Amniotic epithelial cell (primary cell): ENCODE results near the gene HSD3B2.

ENCODE experiments used
- DNase-seq: peaks from one replicate; pipeline ENCODE4 v3.0.0-alpha.2; 2010; ENCODE audit warnings: low read depth

HSD3B2 gene

DNA sequence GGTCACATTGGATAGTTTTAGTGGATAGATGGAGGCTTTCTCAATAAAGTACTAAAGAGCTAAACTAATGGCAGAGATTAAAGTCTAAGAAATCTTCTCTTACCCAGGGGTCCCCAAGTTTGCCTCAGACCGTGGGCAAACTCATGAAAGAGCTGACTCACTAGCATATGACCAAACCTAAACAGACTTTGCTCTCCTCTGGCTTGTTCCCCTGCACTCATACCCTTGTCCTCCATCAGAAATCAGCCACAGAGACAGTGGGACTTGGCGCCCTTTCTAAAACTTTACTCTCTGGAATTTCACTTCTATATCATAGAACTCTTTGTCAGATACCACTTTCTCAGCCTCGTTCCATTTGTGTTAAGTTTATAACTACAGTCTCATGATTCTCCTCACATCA, 17.0 kb upstream of the HSD3B2 start:
- no peak for DNase-seq

DNA sequence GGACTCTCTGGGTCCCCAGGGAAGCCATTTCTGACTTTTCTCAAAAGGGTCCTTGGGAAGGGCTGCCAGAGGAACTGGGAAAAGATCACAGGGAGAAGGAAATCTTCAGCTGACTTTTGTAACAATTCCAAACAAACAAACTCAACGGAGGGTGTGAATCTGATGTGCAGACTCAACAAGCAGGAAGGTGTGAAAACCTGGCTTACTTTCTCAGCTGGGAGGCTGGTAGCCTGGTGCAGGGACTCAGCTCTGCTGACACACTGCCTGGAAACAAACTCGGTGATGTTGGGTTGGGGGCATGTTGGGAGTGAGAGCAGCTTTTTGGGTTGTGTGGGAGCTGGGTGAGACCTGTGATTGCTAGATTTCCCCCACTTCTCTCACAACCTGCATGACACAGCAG, 10.2 kb upstream of the HSD3B2 start:
- no peak for DNase-seq

GRCh38 chr1:119409731-119410130, 5.2 kb upstream of the HSD3B2 start:
- peak; percentile 18 for DNase-seq

GRCh38 chr1:119410961-119411360, 4.0 kb upstream of the HSD3B2 start:
- peak; percentile 20 for DNase-seq

DNA sequence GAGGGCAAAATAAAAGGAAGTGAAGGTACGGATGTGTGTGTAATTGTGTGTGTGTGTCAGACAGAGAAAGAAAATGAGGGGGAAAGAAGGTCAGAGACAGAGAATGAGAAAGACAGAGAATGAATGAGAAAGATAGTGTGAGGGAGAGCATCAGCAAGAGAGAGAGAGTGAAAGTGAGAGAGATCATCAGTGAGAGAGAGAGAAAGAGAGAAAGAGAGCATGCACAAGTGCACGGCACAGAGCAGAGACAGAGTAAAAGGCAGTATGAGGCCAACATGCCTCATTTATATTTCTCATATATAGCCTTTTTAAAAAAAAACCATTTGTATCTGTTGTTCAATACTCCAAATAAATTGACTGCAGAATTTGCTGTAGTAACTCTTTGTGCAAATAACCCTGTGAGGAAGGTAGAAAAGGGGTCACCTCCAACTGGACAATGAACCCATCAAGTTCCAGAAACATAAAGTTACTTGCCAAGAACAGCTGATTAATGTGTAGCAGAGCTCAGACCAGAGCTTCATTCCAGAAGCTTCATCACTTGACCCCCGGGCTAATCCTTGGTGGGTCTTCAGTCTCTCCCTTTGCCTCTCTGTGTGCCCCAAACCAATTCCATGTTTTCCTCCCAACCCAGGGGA, 1.2 kb downstream of the HSD3B2 start:
- DNase-seq: no peak

DNA sequence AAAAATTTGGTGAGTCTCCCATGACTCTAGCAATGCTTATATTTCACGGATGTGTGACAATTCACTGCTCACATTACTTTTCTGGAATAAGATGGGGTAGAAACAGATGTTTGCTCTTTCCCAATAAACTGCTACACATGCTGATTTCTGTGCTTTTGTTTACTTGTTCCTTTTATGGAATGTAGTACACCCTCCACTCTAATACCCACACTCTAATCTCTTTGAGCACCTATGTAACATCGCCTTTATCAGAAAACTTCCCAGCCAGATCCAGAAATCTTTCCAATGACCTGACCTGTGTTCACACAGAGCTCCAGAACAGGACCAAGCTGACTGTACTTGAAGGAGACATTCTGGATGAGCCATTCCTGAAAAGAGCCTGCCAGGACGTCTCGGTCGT, 4.2 kb downstream of the HSD3B2 start:
- no peak for DNase-seq

- no peak for DNase-seq
These were observed 5.7 kb downstream of the HSD3B2 start for GRCh38 chr1:119420638-119421037.

DNA sequence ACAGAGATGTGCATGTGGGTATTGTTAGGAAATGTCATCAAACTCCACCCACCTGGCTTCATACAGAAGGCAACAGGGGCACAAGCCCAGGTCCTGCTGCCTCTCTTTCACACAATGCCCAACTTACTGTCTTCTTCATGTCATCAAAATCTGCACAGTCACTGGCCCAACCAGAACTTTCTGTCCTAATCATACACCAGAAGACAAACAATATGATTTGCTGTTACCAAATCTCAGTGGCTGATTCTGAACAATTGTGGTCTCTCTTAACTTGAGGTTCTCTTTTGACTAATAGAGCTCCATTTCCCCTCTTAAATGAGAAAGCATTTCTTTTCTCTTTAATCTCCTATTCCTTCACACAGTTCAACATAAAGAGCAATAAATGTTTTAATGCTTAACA, 7.7 kb downstream of the HSD3B2 start:
- DNase-seq: no peak

GRCh38 chr1:119428991-119429390, 14.0 kb downstream of the HSD3B2 start:
- no peak for DNase-seq

- DNase-seq: no peak
These were observed 14.7 kb downstream of the HSD3B2 start for GRCh38 chr1:119429687-119430086.

- no peak for DNase-seq
These were observed 15.5 kb downstream of the HSD3B2 start for GRCh38 chr1:119430486-119430885.

DNA sequence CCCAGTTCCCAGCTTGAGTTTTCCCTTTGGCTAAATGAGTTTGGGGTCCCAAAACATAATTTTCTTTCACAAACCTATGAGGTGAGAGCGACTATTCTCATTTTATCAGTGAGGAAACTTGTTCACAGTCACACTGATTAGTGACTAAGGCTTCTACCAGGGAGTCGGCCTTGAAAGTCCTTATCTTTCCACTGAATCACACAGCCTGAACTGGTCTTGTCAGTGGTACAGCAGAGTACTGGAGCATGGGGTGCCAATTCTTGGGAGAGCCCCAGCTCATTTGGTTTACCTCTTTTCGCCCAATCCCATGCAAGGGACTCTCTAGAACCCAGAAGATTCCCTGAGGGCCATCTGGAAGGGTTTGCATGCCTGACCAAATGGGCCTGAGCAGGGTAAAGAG, 16.9 kb downstream of the HSD3B2 start:
- DNase-seq: peak; percentile 27

GRCh38 chr1:119435052-119435451, 20.1 kb downstream of the HSD3B2 start:
- DNase-seq: no peak

DNA sequence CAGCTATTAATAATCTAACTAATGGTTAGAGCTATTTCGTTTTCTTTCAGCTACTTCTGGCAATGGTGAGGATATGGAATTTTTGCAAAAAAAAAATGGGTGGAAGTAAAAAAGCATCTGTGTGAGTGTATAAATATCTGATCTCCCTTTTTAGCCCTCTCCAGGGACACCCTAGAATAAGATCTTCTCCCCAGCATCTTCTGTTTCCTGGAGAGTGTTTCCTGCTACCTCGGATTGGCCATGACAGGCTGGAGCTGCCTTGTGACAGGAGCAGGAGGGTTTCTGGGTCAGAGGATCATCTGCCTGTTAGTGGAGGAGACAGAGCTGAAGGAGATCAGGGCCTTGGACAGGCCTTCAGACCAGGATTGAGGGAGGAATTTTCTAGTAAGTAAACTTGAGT, 23.8 kb downstream of the HSD3B2 start:
- DNase-seq: no peak

DNA sequence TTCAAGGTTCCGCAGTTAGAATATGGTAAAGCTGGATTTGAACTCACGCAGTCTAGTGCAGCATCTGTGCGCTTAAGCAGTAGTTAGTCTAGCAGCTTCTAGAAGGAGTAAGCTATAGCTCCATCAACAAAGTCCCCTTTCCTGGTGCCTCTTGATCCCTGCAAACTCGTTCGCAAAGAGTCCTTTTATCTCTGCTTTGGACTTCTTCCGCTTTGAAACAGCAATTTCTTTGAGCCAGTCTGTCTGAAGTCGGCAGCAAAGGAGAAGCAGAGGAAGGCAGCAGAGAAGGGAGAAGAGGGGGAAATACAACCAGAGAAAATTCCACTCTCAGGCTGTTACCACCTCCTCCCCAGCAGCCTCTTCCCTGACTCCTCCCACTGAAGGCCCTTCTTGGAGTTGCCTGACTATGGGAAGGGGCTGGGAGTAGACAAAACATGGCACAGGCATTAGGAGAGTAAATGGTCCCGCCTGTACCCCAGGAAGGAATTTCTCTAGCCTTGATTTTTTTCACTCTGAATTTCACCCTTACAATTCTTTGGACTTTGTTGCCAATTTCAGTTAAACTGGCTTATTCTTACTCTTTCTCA, 25.9 kb downstream of the HSD3B2 start:
- DNase-seq: no peak

GRCh38 chr1:119442756-119443155, 27.8 kb downstream of the HSD3B2 start:
- DNase-seq: no peak

- DNase-seq: no peak
These were observed 31.4 kb downstream of the HSD3B2 start for GRCh38 chr1:119446321-119446720.

DNA sequence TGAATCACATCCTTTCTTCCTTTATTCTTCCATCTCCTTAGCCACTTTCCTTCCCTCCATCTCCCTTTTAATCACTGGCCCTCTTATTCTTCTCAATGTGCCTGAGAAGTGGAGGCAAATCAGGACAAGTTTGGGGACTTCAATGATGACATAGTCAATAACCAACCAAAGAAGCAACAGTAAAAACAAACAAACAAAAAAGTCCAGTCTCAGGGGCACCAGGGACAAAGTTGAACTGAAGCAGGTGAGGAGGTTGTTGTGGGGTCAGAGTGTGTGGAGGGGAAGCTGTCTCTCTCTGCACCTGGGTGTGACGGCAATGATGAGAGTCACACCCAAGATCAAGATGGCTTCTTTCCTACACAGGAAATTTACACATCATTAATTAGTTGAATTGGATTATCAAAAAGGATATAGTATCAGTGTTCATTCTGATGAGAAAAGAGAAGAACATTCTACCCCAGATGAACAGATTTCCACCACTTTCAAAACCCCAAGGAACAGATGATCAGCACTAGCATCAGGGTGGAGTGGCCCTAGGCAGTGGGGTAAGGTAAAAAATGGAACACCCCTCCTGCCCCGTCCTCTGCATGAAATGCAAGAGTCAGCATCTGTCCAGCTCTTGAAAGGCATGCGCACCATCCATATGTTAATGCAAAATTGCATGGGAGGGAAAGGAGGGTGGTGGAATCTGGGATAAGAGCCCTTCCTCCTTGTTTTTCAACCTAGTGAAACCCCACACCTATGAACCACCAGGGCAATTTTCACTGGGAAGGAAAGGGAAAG, 32.6 kb downstream of the HSD3B2 start:
- DNase-seq: no peak

GRCh38 chr1:119448127-119448511, 33.2 kb downstream of the HSD3B2 start:
- DNase-seq: no peak

DNA sequence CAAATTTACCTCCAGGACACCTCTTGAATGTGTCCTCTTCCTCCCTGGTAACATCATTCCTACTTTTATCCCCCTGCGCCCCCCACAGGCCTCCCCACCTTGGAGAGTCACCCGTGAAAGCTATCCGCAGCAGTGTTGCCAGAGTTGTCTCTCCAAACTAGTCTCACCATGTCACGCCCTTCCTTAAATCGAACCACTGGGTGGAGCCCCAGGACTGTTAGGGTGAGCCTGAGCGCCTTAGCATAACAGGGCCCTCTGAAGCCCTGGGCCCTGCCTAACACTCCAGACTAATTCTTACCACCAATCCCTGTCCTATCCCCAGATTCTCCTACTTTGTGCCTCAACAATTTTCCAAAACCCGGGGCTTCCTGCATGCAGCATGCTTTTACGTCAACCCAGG, 35.0 kb downstream of the HSD3B2 start:
- DNase-seq: no peak

- DNase-seq: no peak
These were observed 36.2 kb downstream of the HSD3B2 start for GRCh38 chr1:119451158-119451557.

DNA sequence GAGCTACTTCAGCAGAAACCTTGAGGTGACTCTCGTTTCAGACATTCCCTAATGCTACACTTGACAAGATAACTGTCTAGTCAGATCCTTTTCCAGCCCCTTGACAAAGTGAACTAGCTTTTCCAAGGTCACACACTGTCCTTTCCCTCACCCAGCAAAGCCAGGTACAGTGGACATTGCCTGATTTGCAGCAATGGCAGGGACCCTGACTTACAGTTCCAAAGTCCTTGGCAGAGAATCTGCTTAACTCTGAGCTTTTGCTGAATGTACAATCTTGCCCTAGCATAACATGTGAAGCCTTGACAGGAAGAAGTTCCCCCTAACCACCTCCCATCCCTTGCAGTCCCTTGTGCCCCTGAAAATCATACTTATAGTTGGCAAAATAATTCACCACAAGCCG, 37.1 kb downstream of the HSD3B2 start:
- no peak for DNase-seq

DNA sequence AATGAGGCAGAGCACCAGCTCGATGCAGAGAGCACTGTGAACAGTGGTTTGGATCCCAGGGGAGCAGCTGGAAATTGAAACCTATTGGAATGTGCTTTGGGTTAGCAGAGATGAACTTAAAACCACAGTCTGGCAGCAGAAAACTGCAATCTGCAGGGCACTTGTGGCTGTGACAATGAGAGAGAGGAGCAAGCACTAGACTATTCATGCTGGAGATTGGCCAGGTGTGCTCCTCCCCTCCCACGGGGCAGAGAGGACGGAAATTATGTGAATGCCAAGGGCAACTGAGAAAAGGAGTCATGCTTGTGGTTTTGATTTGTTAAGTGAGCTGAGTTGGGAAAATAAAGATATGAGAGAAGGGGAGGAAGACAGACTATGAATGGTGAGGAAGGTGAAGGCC, 38.1 kb downstream of the HSD3B2 start:
- peak; percentile 62 for DNase-seq

- no peak for DNase-seq
These were observed 48.0 kb downstream of the HSD3B2 start for GRCh38 chr1:119462964-119463363.
